ENCODE results near the gene TWIST2. TPM values are rescaled to one million over a fixed set of nuclear protein-coding genes. Genes with fewer than 3 reads are reported as not detected.

TWIST2 gene
- total and polyA plus RNA-seq, 9 of the 15 experiments (the other 6 are each of a cell fraction or from before 2014, with no cell fraction given) = not detected

GRCh38 chr2:238913931-238914647, 66.2 kb downstream of the TWIST2 start:
- DNase-seq (ENCODE audit: extremely low read depth in 1 of 4, low spot score in 3 of 4) (no peak), ATAC-seq (no peak), FAIRE-seq (no peak)
- H3K4me1 ChIP-seq (replicated peaks in 1 of 2; ENCODE audit: control insufficient read depth in 2 of 2, insufficient read depth in 2 of 2, low read length in 2 of 2) = peaks cover 0 to 4% of the 10 kb centered on the region in 2 experiments; a peak in 1 of 5 replicates
- H4K20me1 ChIP-seq (replicated peaks; ENCODE audit: control insufficient read depth, insufficient read depth, low read length) = no peaks in the 10 kb centered on the region
- TF ChIP-seq ZNF780A (CRISPR knock-in tag; IDR thresholded peaks at IDR 0.05) (no peak), DIDO1 (tag; IDR thresholded peaks at IDR 0.05; ENCODE audit: low read depth) (no peak), NEUROD1 (IDR thresholded peaks at IDR 0.05; ENCODE audit: borderline replicate concordance, low read depth, low read length, partially characterized antibody) (no peak)
- no peak overlapping the region for H3K4me2 ChIP-seq (ENCODE audit: insufficient read depth, low read length)
- H3K36me3 ChIP-seq (ENCODE audit: control insufficient read depth, insufficient read depth, low read length) = no peaks in the 10 kb centered on the region
- no TSS peak for BruUV-seq (replicated peaks)
- intact Hi-C loops (cut with micrococcal nuclease) = no loop called here
- ChIA-PET POLR2A (no interaction called here), CTCF (ENCODE audit: low intra/inter-chr PET ratio) (no interaction called here)
- no peak overlapping the region for H3K9ac ChIP-seq (ENCODE audit: insufficient read depth in 1 of 2, low read depth in 2 of 2, low read length in 2 of 2)
- WGBS (ENCODE audit: insufficient coverage, low coverage, missing lambda C conversion rate) = under 1% methylated on average over 11 of the region's 22 CpGs
- H3K9me1 ChIP-seq (ENCODE audit: control insufficient read depth, insufficient read depth, low read length) = no peaks in the 10 kb centered on the region
- in situ Hi-C loops (cut with MboI) = no loop called here
- peaks cover 3 to 46% of the 10 kb centered on the region in 2 experiments; a peak in 3 of 5 replicates for H3K27me3 ChIP-seq (ENCODE audit: control insufficient read depth in 2 of 2, insufficient read depth in 2 of 2, low read length in 2 of 2)
- H3K79me2 ChIP-seq (ENCODE audit: control insufficient read depth, insufficient read depth, low read length) = no peaks in the 10 kb centered on the region
- H3K9me3 ChIP-seq (replicated peaks; ENCODE audit: control insufficient read depth, insufficient read depth, low read depth, low read length) = no peaks in the 10 kb centered on the region
- no peak overlapping the region for H3K4me3 ChIP-seq
- no peak overlapping the region for H3K27ac ChIP-seq (ENCODE audit: extremely low read depth, low read depth, low read length)
- no peak overlapping the region for H2AFZ ChIP-seq (ENCODE audit: low read depth, low read length)

GRCh38 chr2:238914648-238915015, 66.7 kb downstream of the TWIST2 start:
- Histone ChIP-seq H3K4me3 (no peak overlapping the region), H3K27me3 (ENCODE audit: control insufficient read depth in 2 of 2, insufficient read depth in 2 of 2, low read length in 2 of 2) (peaks cover 3 to 46% of the 10 kb centered on the region in 2 experiments; a peak in 3 of 5 replicates), H3K9me1 (ENCODE audit: control insufficient read depth, insufficient read depth, low read length) (no peaks in the 10 kb centered on the region), H3K4me2 (ENCODE audit: insufficient read depth, low read length) (no peak overlapping the region), H3K79me2 (ENCODE audit: control insufficient read depth, insufficient read depth, low read length) (no peaks in the 10 kb centered on the region), H3K4me1 (replicated peaks in 1 of 2; ENCODE audit: control insufficient read depth in 2 of 2, insufficient read depth in 2 of 2, low read length in 2 of 2) (peaks cover 0 to 1% of the 10 kb centered on the region in 2 experiments; a peak in 1 of 5 replicates), H3K36me3 (ENCODE audit: control insufficient read depth, insufficient read depth, low read length) (no peaks in the 10 kb centered on the region), H4K20me1 (replicated peaks; ENCODE audit: control insufficient read depth, insufficient read depth, low read length) (no peaks in the 10 kb centered on the region), H2AFZ (ENCODE audit: low read depth, low read length) (no peak overlapping the region), H3K27ac (ENCODE audit: extremely low read depth, low read depth, low read length) (no peak overlapping the region), H3K9me3 (replicated peaks; ENCODE audit: control insufficient read depth, insufficient read depth, low read depth, low read length) (no peaks in the 10 kb centered on the region), H3K9ac (ENCODE audit: insufficient read depth in 1 of 2, low read depth in 2 of 2, low read length in 2 of 2) (no peak overlapping the region)
- ChIA-PET POLR2A (no interaction called here), CTCF (ENCODE audit: low intra/inter-chr PET ratio) (no interaction called here)
- BruUV-seq (replicated peaks) = no TSS peak
- DNase-seq (ENCODE audit: extremely low read depth in 1 of 4, low spot score in 3 of 4) (no peak), FAIRE-seq (no peak), ATAC-seq (no peak)
- intact Hi-C loops (cut with micrococcal nuclease) (no loop called here), in situ Hi-C loops (cut with MboI) (no loop called here)
- 1% methylated on average over 11 of the region's 11 CpGs for WGBS (ENCODE audit: insufficient coverage, low coverage, missing lambda C conversion rate)
- TF ChIP-seq, protein P1, sequence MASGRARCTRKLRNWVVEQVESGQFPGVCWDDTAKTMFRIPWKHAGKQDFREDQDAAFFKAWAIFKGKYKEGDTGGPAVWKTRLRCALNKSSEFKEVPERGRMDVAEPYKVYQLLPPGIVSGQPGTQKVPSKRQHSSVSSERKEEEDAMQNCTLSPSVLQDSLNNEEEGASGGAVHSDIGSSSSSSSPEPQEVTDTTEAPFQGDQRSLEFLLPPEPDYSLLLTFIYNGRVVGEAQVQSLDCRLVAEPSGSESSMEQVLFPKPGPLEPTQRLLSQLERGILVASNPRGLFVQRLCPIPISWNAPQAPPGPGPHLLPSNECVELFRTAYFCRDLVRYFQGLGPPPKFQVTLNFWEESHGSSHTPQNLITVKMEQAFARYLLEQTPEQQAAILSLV (tag; IDR thresholded peaks at IDR 0.05) = no peak
- TF ChIP-seq STAT5A (IDR thresholded peaks at IDR 0.05; ENCODE audit: borderline replicate concordance, low read length) (no peak), SREBF1 (IDR thresholded peaks at IDR 0.05; ENCODE audit: borderline replicate concordance, low read depth, low read length) (no peak), HEY1 (CRISPR knock-in tag; IDR thresholded peaks at IDR 0.05; ENCODE audit: borderline replicate concordance) (no peak), GTF2A2 (tag; IDR thresholded peaks at IDR 0.05) (no peak), RREB1 (CRISPR knock-in tag; IDR thresholded peaks at IDR 0.05) (no peak)

Measured in K562 (cell line).